GM19468 (cell line): ENCODE data around the gene MYO5A.
"Not testable (repeated sequence)": the region's sequence is repeated elsewhere in the genome, so short reads cannot be mapped to it uniquely, and the experiment has no call there.

Source experiments
- ATAC-seq: cut with Tn5 transposase; IDR thresholded peaks from one replicate; pipeline ENCODE4 v1.9.1; 2021; ENCODE audit warnings: mild to moderate bottlenecking, moderate library complexity, moderate number of reproducible peaks; ENCODE audit not compliant: unreplicated experiment; ENCODE audit errors: extremely low read depth

Gene MYO5A

DNA sequence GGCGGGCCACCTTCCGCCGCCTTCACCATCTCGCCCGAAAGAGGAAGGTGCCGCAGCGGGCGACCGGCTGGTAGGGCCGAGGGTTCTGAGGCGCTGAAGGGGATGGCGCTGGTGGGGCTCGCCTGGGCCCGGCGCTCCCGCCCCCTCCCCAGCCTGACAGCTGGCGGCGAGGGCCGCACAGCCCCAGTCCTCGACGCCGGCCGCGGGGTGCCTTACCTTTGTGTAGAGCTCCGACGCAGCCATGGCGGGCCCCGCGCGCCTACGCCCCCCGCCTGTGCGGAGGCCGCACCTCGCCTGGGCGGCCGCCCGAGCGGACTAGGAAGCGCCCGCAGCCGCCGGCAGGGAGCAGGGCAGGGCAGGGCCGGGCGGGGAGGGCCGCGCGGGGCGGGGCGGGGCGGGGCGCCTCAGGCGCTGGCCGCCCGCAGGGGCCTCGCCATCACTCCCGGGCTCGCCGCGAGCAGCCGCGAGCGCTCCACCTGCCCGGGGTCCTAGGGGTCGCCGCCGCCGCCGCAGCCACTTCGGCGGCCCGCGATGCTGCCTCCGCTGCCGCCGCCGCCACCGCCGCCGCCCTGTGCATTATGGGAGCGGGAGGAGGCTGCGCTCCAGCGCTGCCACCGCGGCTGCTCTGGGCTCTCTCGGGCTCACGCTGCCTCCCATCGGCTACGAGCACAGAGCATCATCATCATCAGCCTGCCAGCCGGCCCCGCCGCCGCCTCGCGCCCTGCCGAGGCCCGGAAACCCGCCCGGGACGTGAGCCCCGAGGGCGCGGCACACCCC is at the start of gene MYO5A:
TSS of gene MYO5A (minus strand) at position 317 of the 777 bp plus-strand sequence. CDS start at position 243, 74 bp downstream.
- ATAC-seq = peak; percentile 58

DNA sequence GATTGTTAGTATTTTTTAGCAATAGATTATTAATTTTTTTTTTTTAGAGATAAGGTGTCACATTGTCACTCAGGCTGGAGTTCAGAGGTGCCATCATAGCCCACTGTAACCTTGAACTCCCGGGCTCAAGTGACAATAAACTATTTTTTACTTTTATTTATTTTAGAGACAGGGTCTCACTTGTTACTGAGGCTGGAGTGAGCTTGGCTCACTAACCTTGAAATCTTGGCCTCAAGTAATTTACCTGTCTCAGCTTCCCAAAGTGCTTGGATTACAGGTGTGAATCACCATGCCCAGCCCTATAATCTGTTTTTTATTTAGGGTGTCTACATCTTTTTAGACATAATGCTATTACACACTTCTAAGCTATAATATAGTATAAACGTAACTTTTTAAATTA is 48.0 kb upstream of the MYO5A start:
- ATAC-seq = no peak

DNA sequence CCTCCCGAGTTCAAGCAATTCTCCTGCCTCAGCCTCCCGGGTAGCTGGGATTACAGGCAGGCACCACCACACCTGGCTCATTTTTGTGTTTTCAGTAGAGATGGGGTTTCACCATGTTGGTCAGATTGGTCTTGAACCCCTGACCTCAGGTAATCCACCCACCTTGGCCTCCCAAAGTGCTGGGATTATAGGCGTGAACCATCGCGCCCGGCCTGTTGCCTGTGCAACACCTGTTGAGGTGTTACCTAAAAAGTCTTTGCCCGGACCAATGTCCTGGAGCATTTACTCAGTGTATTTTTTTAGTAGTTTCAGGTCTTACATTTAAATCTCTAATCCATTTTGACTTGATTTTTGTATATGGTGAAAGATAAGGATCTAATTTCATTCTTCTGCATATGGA is 46.9 kb upstream of the MYO5A start:
- ATAC-seq = not testable (repeated sequence)

DNA sequence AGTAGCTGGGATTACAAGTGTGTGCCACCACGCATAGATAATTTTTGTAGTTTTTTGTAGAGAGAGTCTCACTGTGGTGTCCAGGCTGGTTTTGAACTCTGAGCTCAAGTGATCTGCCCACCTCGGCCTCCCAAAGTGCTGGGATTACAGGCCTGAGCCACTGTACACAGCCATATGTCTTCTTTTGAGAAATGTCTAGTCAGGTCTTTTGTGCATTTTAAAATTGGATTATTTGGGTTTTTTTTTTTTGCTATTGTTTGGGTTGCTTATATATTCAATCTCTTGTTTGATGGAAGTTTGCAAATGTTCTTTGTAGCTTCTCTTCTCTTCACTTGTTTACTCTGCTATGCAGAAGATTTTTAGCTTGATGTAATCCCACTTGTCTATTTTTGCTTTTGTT is 46.4 kb upstream of the MYO5A start:
- no peak for ATAC-seq

DNA sequence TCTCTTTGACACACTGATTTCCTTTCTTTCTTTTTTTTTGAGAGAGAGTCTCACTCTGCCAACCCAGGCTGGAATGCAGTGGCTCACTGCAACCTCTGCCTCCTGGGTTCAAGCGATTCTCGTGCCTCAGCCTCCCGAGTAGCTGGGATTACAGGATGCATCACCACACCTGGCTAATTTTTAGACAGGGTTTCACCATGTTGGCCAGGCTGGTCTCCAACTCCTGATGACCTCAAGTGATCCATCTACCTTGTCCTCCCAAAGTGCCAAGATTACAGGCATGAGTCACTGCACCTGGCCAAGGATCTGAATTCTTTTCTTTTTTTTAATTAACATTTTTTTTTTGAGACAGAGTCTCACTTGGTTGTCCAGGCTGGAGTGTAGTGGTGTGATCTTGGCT is 45.9 kb upstream of the MYO5A start:
- ATAC-seq = not testable (repeated sequence)

DNA sequence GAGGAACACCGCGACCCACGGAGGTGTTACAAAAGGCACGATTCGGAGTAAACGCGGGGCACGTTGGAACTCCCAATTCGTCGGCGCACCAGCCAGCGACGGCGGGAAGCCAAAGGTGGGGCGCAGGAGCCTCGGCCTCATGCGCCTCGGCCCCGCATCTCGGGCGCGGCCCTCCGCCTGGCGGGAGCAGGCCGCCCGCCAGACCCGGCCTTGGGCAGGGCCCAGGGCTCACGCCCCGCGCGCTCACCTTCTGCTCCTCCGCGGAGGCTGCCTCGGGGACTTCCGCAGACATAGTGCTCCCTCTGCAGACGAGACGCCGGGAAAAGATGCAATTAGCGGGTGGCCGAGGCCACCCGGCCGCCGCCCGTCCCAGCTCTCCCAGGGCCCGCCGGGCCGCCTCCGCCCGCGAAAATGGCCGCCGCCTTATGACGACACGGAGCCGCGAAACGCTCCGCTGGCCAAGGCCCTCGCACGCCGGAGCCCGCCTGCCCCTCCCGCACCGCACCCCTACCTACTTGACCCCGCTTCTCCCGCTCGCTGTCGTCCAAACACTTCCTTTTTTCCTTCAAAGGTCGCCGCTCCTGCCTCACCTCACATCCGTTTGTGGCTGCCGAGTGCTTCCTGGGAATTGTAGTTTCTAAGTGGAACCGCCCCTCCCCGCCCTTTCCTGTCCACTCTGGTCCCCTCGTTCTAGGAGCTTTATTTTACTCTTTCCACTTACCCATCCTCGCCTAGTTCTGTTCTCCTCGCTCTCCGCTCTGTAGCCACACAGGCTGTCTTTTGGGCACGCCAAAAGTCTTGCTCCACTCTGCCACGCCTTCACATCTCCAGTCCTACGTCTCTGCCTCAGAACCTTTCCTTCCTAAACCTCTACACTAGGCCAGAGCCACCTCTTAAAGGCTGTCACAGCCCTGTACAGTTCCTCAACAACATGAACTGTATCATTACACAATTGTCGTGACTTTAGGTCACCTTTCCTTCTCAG is 40.2 kb upstream of the MYO5A start, which contains the start of gene ARPP19:
TSS of gene ARPP19 (minus strand) at position 430 of the 985 bp plus-strand sequence. CDS start at position 292, 138 bp downstream.
- peak; percentile 36 for ATAC-seq

DNA sequence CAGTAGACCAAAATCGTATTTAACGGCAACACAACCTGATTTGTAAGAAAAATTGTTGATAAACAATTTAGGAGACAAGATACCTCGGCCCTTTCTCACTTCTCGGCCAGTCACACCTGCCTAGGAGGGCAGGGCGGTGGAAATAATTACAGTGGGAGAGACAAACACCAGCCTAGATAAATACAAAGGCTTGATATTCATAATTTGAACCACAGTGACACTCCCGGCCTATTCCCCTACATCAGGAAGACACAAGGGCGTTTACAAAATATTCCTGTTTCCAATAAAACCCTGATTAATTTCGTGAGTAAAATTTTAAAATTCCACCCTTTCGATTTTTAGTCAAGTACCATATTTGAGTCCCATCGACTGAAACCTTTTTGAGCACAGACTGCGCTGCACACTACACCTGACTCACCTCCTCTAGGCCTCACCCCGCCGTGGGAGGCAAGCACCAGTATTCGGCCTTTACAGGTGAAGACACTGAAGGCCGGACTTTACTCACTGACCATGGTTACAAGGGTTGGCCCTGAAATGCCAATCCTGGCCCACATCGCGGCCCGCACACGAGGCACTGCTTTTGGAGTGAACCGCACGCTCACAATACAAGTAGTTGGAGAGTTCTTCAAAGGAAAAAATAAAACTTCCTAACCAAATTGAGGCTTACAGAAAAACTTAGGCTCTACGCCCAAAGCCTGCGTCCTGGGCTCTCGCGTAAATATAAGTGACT is 39.4 kb upstream of the MYO5A start:
- no peak for ATAC-seq

DNA sequence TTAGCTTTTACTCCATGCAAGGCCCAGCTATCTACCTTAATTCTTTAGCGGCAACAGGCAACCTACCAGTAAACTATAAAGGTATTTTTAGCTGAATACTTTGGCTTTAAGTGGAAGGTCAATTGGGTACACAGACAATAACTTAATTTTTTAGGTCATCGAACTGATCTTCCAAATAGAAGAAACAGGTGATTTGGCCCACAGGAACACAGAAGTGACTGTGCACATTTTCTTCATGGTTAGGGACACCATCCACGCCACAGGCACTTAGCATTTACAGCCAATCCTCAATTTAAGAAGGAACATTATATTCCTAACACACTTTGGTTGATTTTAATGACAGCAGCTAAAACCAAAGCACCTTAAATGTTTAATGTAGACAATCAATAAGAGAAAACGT is 38.2 kb upstream of the MYO5A start:
- no peak for ATAC-seq

DNA sequence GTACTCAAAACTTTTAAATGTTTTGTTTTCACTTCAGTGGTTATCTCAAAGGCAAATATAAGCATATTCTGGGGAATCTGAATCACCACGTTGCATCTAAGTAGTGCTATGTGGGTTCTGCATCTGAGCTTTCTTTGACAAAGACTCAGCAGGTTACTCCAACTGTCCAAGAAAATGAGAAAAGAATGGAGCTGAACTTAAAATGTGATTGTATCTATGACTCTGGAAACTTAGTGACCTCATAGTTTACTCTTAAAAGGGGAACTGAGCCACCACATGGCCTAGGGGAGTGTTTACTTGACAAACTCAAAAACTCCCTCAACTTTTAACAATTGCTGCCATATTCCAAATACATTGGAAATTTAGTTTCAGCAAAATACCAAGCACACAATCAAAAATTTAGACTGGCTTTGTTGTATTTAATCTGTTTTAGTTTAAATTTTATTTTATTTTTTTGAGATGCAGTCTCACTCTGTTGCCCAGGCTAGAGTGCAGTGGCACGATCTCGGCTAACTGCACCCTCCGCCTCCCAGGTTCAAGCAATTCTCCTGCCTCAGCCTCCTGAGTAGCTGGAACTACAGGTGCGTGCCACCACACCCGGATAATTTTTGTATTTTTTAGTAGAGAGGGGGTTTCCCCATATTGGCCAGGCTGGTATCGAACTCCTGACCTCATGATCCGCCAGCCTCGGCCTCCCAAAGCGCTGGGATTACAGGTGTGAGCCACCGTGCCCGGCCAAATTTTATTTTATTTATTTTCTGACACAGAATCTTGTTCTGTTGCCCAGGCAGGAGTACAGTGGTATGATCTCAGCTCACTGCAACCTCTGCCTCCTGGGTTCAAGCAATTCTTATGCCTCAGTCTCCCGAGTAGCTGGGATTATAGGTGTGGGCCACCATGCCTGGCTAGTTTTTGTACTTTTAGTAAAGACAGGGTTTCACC is 37.0 kb upstream of the MYO5A start:
- not testable (repeated sequence) for ATAC-seq

DNA sequence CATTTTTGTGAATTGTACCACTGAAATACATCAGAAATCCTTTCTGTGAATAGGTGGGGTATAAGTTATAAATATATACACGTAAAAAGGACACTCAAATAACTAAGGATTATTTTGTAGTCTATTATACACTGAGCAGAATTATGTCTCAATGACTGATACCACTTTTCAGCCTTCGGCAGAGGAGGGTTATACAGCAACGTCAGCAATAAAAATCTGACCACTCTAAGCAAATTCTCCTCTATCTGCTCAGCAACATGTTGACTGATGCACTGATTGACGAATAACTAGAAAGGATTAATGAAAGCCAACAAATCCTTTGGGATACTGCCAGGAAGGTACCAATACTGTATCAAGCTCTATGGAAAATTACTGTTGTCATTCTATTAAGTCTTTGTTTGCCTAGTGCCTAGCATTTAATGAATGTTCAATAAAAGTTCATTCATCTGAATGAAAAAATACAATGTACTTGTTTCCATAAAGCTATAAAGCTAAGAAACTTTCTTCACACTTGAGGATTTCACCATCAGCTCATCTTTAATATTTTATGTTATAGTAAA is 34.9 kb upstream of the MYO5A start:
- ATAC-seq = no peak

DNA sequence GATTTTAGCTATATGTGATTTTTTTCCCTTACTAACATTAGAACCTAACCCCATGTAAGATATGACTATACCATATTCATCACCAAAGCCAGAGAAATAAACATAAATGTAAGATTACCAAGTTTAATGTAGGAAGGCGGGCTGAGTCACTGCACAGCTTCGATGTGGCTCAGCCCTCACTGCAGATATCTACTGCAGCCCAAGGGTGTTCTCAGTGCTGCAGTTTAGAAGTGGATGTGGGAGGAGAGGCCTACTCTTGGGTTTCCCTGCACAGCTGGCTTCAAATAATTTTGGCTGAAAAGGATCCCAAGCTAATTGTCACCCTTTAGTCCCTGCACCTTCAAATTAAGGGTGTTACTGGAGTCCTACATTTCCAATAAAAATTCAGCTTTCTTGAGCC is 30.9 kb upstream of the MYO5A start:
- ATAC-seq = no peak

DNA sequence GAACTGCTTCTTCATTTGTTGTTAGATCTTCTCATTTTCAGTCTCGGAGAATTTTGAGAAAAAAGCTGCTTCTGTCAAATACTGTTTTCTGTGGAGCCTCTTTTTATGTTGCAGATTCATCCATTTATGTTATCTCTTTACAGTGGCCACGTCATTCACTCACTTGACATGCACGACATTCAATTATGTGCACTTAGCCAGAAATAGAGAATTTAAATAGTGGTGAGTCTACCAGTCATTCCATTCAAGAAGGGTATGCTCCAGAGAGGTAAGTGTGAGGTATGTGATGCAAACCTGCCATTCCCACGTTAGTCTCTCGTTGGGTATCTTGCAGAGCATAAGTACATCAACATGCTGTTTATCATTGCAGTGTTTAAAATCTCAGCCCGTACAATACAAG is 30.3 kb upstream of the MYO5A start:
- no peak for ATAC-seq

DNA sequence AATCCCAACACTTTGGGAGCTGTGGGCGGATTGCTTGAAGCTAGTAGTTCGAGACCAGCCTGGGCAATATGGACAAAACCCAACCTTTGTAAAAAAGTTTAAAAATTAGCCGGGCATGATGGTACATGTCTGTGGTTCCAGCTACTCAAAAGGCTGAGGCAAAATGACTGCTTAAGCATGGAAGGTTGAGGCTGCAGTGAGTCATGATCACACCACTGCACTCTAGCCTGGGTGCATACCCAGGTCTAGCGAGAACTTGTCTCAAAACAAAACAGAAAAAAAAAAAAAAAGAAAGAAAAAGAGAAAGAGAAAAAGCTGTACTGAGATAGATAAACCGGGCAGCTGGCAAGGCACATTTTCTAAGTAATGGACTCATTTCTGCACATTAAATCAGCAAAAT is 29.5 kb upstream of the MYO5A start:
- peak; percentile 23 for ATAC-seq

DNA sequence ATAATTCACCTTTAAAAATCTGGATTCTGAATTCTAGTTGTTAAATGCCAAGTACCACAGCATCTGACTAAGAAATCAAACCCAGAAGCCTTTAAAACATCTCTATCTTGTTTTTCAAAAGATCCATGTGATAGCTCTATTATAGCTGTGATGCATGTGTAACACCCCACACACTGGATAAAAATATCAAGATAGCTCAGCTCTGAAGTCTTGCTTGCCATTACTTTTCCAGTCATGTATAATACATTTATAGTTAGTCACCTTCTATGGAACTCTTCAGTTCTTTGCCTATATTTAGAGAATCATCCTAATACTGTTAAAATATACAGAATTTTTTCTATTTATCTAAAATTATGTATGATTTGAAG is 28.6 kb upstream of the MYO5A start:
- no peak for ATAC-seq

DNA sequence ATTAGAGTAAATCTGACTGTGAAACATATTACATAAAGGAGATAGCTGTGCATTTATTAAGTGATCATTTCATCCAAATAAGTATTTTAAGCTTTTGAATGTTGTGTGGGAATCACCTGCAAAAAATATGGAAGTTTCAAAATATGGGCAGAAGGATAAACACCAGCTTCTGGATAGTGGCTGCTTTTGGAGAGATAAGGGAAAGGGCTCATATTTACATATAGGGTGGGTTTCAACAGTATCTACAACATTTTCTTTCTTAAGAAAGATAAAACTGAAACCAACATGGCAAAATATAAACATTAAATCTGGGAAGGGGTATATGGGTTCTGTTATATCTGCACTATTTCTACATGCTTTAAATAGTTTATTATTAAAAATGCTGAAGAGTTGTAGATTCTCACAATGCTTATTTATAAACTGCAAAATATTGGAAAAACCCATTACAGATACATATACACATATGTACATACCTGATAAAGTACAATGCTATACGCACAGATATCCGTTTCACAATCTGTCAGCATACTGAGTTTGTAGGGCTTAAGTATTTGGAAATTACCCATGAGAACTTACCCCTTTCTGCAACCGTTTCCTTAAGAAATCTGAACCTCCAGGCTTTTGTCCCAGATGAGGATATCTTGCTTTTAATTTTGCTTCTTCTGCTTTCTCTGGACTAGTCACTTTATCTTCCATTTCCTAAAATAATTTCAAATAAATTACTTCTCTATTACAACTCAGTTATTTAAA is 28.0 kb upstream of the MYO5A start:
- no peak for ATAC-seq

DNA sequence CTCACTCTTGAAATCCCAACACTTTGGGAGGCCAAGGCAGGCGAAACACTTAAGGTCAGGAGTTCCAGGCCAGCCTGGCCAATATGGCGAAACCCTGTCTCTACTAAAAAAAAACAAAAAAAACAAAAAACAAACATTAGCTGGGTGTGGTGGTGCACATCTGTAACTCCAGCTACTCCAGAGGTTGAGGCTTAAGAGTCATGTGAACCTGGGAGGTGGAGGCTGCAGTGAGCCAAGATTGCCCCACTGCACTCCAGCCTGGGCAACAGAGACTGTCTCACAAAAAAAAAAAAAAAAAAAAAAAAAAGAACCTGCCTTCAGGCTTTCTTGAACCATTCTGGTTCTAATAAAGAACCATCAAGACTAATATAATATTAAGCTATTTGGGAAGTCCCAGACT is 23.6 kb upstream of the MYO5A start:
- ATAC-seq = no peak

DNA sequence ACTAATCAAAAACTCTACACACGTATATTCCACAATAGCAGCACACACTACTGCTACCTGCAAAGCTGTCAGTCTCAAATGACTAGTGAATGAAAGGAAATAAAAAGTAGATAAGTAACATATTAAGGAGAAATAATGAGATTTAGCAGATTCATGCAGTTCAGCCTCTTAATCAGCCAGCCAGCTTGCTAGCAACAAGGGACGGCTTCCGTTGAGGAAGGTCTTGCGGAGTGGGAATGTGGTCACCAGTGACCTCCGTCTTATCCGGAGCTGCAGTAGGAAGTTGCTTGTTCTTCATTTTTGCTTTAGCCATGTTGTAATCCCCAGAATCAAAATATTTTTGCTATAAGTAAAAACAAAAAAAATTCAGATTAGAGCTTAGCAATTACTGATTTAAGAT is 23.1 kb upstream of the MYO5A start:
- ATAC-seq = no peak

DNA sequence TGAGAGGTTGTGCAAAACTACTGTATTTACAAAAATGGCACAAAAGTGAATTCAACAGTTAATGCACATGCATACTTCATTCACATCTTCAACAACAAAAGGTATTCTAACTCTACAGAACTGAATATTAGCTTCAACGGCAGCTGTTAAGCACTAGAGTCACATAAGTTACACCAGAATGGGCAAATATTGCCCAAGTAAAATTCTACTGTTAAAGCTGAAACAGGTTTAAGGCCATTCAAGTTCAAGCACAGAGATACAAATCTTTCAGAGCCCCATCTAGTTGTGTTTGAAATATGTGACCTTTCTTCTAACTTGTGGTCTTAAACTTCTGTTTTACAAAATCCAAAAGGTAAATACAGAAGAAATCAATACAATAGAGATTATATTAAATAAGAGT is 22.5 kb upstream of the MYO5A start:
- ATAC-seq = not testable (repeated sequence)
